Nucleus accumbens (tissue), 56 donors: Measurements from ENCODE around the gene ACAD11.
A peak's percentile ranks its signal among the peaks of the same experiment; 100 is the strongest.

Experiments
- DNase-seq, 56 donors: peaks; one replicate each; lab custom pipeline; 2025; lab: John Stamatoyannopoulos, UW

Gene ACAD11

GRCh38 chr3:132521901-132522300 is 137.7 kb downstream of the ACAD11 start:
- no peak for DNase-seq

- no peak for DNase-seq
Measured at GRCh38 chr3:132519914-132520313, 139.7 kb downstream of the ACAD11 start.

- DNase-seq = no peak
Measured at GRCh38 chr3:132517311-132517710, 142.3 kb downstream of the ACAD11 start.

- no peak for DNase-seq
Measured at GRCh38 chr3:132513057-132513456, 146.6 kb downstream of the ACAD11 start.

GRCh38 chr3:132509506-132509905 is 150.1 kb downstream of the ACAD11 start:
- peak in 4 of 56 donors; percentile 1 to 36 (median 4) for DNase-seq

- no peak for DNase-seq
Measured at GRCh38 chr3:132509096-132509495, 150.5 kb downstream of the ACAD11 start.
